ENCODE results near the gene RNU1-3. TPM values are rescaled to one million over a fixed set of nuclear protein-coding genes. Genes with fewer than 3 reads are reported as not detected.
A peak's percentile ranks its signal among the peaks of the same experiment; 100 is the strongest.
"Not testable (repeated sequence)": the region's sequence is repeated elsewhere in the genome, so short reads cannot be mapped to it uniquely, and the experiment has no call there.

Gene RNU1-3
- total and polyA plus RNA-seq, 12 donors, result under 0.01 to 5,330 (median 1,268) TPM; not detected in 4

- DNase-seq; H3K4me1 ChIP-seq (replicated peaks in 1 of 2); H3K9me3 ChIP-seq (replicated peaks in 1 of 3); intact Hi-C loops (cut with DNase I); H3K27ac ChIP-seq; H3K36me3 ChIP-seq (replicated peaks in 1 of 2); H3K4me3 ChIP-seq; H3K27me3 ChIP-seq: not testable (repeated sequence)
- no CpG with 5 or more reads among the region's 11 CpGs for WGBS, 4 donors
Observed at GRCh38 chr1:16665836-16666235, 912 bp downstream of the RNU1-3 start.

GRCh38 chr1:16658234-16658633 lies 8.5 kb downstream of the RNU1-3 start:
- H3K27ac ChIP-seq; H3K4me1 ChIP-seq (replicated peaks in 1 of 2); H3K36me3 ChIP-seq (replicated peaks in 1 of 2); H3K9me3 ChIP-seq (replicated peaks in 1 of 3); DNase-seq; H3K4me3 ChIP-seq; H3K27me3 ChIP-seq; intact Hi-C loops (cut with DNase I): not testable (repeated sequence)
- WGBS, 4 donors, result 86 to 100% (median 90%) methylated on average over 6 to 17 of the region's 32 CpGs; no CpG with 5 or more reads in 1 of the 4 donors

- H3K27me3 ChIP-seq; H3K27ac ChIP-seq; H3K9me3 ChIP-seq (replicated peaks in 1 of 3); H3K4me3 ChIP-seq; H3K36me3 ChIP-seq (replicated peaks in 1 of 2); H3K4me1 ChIP-seq (replicated peaks in 1 of 2); DNase-seq; intact Hi-C loops (cut with DNase I): not testable (repeated sequence)
- WGBS, 4 donors, result 100% methylated on average over 1 of the region's 14 CpGs; no CpG with 5 or more reads in 2 of the 4 donors
Observed at GRCh38 chr1:16656981-16657683, 9.6 kb downstream of the RNU1-3 start.

GRCh38 chr1:16656574-16656973 lies 10.2 kb downstream of the RNU1-3 start:
- H3K27ac ChIP-seq; H3K36me3 ChIP-seq (replicated peaks in 1 of 2); intact Hi-C loops (cut with DNase I); H3K9me3 ChIP-seq (replicated peaks in 1 of 3); DNase-seq; H3K4me3 ChIP-seq; H3K27me3 ChIP-seq; H3K4me1 ChIP-seq (replicated peaks in 1 of 2): not testable (repeated sequence)
- WGBS, 4 donors, result no CpG with 5 or more reads among the region's 6 CpGs

GRCh38 chr1:16651560-16651959 lies 15.2 kb downstream of the RNU1-3 start:
- H3K36me3 ChIP-seq (replicated peaks in 1 of 2); intact Hi-C loops (cut with DNase I); H3K4me3 ChIP-seq; H3K27ac ChIP-seq; H3K4me1 ChIP-seq (replicated peaks in 1 of 2); H3K27me3 ChIP-seq; H3K9me3 ChIP-seq (replicated peaks in 1 of 3): not testable (repeated sequence)
- 92 to 100% (median 97%) methylated on average over 1 of the region's 1 CpG for WGBS, 4 donors
- peak in 3 of 7 donors; percentile 3 to 20 (median 11) for DNase-seq

- 65 to 76% (median 66%) methylated on average over 9 of the region's 9 CpGs for WGBS, 4 donors
- H3K4me1 ChIP-seq (replicated peaks in 1 of 2); H3K4me3 ChIP-seq; H3K27ac ChIP-seq; H3K27me3 ChIP-seq; intact Hi-C loops (cut with DNase I); H3K9me3 ChIP-seq (replicated peaks in 1 of 3); H3K36me3 ChIP-seq (replicated peaks in 1 of 2): not testable (repeated sequence)
- peak in 6 of 7 donors; percentile 13 to 57 (median 21) for DNase-seq
Observed at GRCh38 chr1:16649960-16650359, 16.8 kb downstream of the RNU1-3 start.

- H3K27ac ChIP-seq; H3K27me3 ChIP-seq; H3K9me3 ChIP-seq (replicated peaks in 1 of 3); intact Hi-C loops (cut with DNase I); H3K36me3 ChIP-seq (replicated peaks in 1 of 2); H3K4me1 ChIP-seq (replicated peaks in 1 of 2); H3K4me3 ChIP-seq: not testable (repeated sequence)
- DNase-seq, result peak in 6 of 7 donors; percentile 10 to 24 (median 16)
- WGBS, 4 donors, result 67 to 83% (median 82%) methylated on average over 2 to 5 of the region's 6 CpGs; no CpG with 5 or more reads in 1 of the 4 donors
Observed at GRCh38 chr1:16649390-16649789, 17.4 kb downstream of the RNU1-3 start.

GRCh38 chr1:16648756-16649155 lies 18.0 kb downstream of the RNU1-3 start:
- H3K27me3 ChIP-seq; H3K4me3 ChIP-seq; H3K9me3 ChIP-seq (replicated peaks in 1 of 3); H3K36me3 ChIP-seq (replicated peaks in 1 of 2); H3K27ac ChIP-seq; intact Hi-C loops (cut with DNase I): not testable (repeated sequence)
- peak in 3 of 7 donors; percentile 6 to 15 (median 9) for DNase-seq
- WGBS, 4 donors, result 94% methylated on average over 7 of the region's 8 CpGs; no CpG with 5 or more reads in 3 of the 4 donors
- H3K4me1 ChIP-seq (replicated peaks in 1 of 2), result peaks cover 11 to 12% of the 10 kb centered on the region in 2 donors

- H3K36me3 ChIP-seq (replicated peaks in 1 of 2); intact Hi-C loops (cut with DNase I); H3K27me3 ChIP-seq; H3K4me3 ChIP-seq; H3K27ac ChIP-seq; H3K9me3 ChIP-seq (replicated peaks in 1 of 3): not testable (repeated sequence)
- peaks cover 16 to 17% of the 10 kb centered on the region in 2 donors for H3K4me1 ChIP-seq (replicated peaks in 1 of 2)
- WGBS, 4 donors, result 58 to 61% methylated on average over 9 to 25 of the region's 32 CpGs; no CpG with 5 or more reads in 2 of the 4 donors
- peak in 3 of 7 donors; percentile 4 to 18 (median 15) for DNase-seq
Observed at GRCh38 chr1:16648250-16648649, 18.5 kb downstream of the RNU1-3 start.

GRCh38 chr1:16647179-16648176 lies 19.3 kb downstream of the RNU1-3 start:
- intact Hi-C loops (cut with DNase I); H3K27ac ChIP-seq; H3K9me3 ChIP-seq (replicated peaks in 1 of 3); H3K36me3 ChIP-seq (replicated peaks in 1 of 2); H3K27me3 ChIP-seq; H3K4me3 ChIP-seq: not testable (repeated sequence)
- DNase-seq, result peak in 5 of 7 donors; percentile 6 to 31 (median 28)
- peaks cover 21 to 23% of the 10 kb centered on the region in 2 donors for H3K4me1 ChIP-seq (replicated peaks in 1 of 2)
- 4 to 55% (median 29%) methylated on average over 4 to 58 of the region's 84 CpGs for WGBS, 4 donors
